HepG2 (cell line): Measurements from ENCODE around the gene KLK14. TPM values are rescaled to one million over a fixed set of nuclear protein-coding genes. Genes with fewer than 3 reads are reported as not detected.

Source experiments
- ATAC-seq: fragments of 200-7000 bp; cut with Tn5 transposase; 3 replicates; pipeline ENCODE4 v1.9.1; 2020; ENCODE audit warnings: mild to moderate bottlenecking, moderate library complexity
- BruUV-seq: library from RNA; stranded (reverse); fragments of 400-500 nt; replicated peaks from 2 replicates; lab custom pipeline; 2021; lab: Mats Ljungman, UMichigan
- CTCF ChIA-PET: fragments of 300-600 bp; formaldehyde crosslinking; extraction: SDS; loops from one replicate; lab custom pipeline; 2021; ENCODE audit warnings: low total read pairs, inconsistent platforms, low intra/inter-chr PET ratio; lab: Yijun Ruan, JAX
- POLR2A ChIA-PET: fragments of 350-600 bp; sonication (Branson Sonifier 250); formaldehyde crosslinking; loops from one replicate; lab custom pipeline; 2020; ENCODE audit warnings: antibody characterized with exemption, inconsistent platforms; lab: Yijun Ruan, JAX
- DNase-seq: peaks from one replicate; pipeline ENCODE4 v3.0.0-alpha.2; 2015; ENCODE audit warnings: low spot score
- FAIRE-seq: peaks from 3 replicates; lab custom pipeline; 2011; peaks lifted over from hg19 to GRCh38; lab: Jason Lieb, UNC
- H2AFZ ChIP-seq: one replicate; pipeline ENCODE4 v1.6.1; 2011; ENCODE audit warnings: low read length, inconsistent platforms
- H3K27ac ChIP-seq: fragments of 300-600 bp; 3 replicates; pipeline ENCODE4 v1.8.0; 2011; ENCODE audit warnings: mixed run types, mild to moderate bottlenecking, mixed read lengths, low read length, inconsistent platforms; ENCODE audit not compliant: insufficient read depth; ENCODE audit errors: extremely low read length
- H3K27me3 ChIP-seq, 2 experiments: fragments of 200-600 bp in 1 of 2; 2 replicates in 1 of 2; 3 replicates in 1 of 2; pipeline versions ENCODE4 v1.6.0 to v1.8.0; 2011; ENCODE audit warnings: low read length in 2 of 2, mild to moderate bottlenecking in 2 of 2, moderate library complexity in 2 of 2, inconsistent platforms in 1 of 2; ENCODE audit not compliant: insufficient read depth in 2 of 2, control insufficient read depth in 1 of 2
- H3K36me3 ChIP-seq, 2 experiments: fragments of 200-600 bp in 1 of 2; replicated peaks in 1 of 2; 2 replicates in 1 of 2; 3 replicates in 1 of 2; pipeline versions ENCODE4 v1.5.1 to v1.8.0; 2011; ENCODE audit warnings: low read length in 2 of 2, inconsistent platforms in 1 of 2; ENCODE audit not compliant: insufficient read depth in 2 of 2, control insufficient read depth in 1 of 2
- H3K4me1 ChIP-seq: 2 replicates; pipeline ENCODE4 v1.5.1; 2012; ENCODE audit warnings: low read length, inconsistent platforms; ENCODE audit not compliant: insufficient read depth
- H3K4me2 ChIP-seq: 2 replicates; pipeline ENCODE4 v1.6.0; 2011; ENCODE audit warnings: low read depth, low read length, inconsistent platforms
- H3K4me3 ChIP-seq, 3 experiments: fragments of 200-600 bp in 1 of 3; sonication (generic), shearing (Covaris generic) in 1 of 3; replicated peaks in 1 of 3; 2 replicates each; pipeline ENCODE4 v1.5.1; 2011 to 2016; ENCODE audit warnings: low read length in 3 of 3, inconsistent platforms in 2 of 3, low read depth in 2 of 3, mild to moderate bottlenecking in 2 of 3, control low read depth in 1 of 3, mixed read lengths in 1 of 3; ENCODE audit not compliant: insufficient read depth in 1 of 3
- H3K79me2 ChIP-seq: one replicate; pipeline ENCODE4 v1.6.1; 2011; ENCODE audit warnings: low read length, inconsistent platforms; ENCODE audit not compliant: insufficient read depth
- H3K9ac ChIP-seq: 2 replicates; pipeline ENCODE4 v1.6.0; 2011; ENCODE audit warnings: mild to moderate bottlenecking, low read depth, low read length, inconsistent platforms; ENCODE audit not compliant: insufficient read depth
- H3K9me3 ChIP-seq: 2 replicates; pipeline ENCODE4 v1.5.1; 2012; ENCODE audit warnings: mild to moderate bottlenecking, low read length
- H4K20me1 ChIP-seq: 2 replicates; pipeline ENCODE4 v1.6.0; 2011; ENCODE audit warnings: inconsistent platforms, mild to moderate bottlenecking, low read length, moderate library complexity; ENCODE audit not compliant: insufficient read depth
- FOXJ3 ChIP-seq: sonication (generic); formaldehyde crosslinking; IDR thresholded peaks from 2 replicates; pipeline ENCODE4 v1.4.0; 2020; ENCODE audit warnings: missing genetic modification reagents, mild to moderate bottlenecking, borderline replicate concordance
- SOX13 ChIP-seq, 3 experiments: fragments of 450-650 bp in 1 of 3; sonication (generic) in 1 of 3; formaldehyde crosslinking in 1 of 3; IDR thresholded peaks in 2 of 3; conservative IDR thresholded peaks in 1 of 3; 2 replicates each; pipeline versions ENCODE4 v1.5.0 to v1.6.1; 2016 to 2020; ENCODE audit warnings: antibody characterized with exemption in 1 of 3, mild to moderate bottlenecking in 1 of 3, missing compliant biosample characterization in 1 of 3, missing genetic modification reagents in 1 of 3, moderate library complexity in 1 of 3
- U2AF1 ChIP-seq: fragments of 200-400 bp; formaldehyde crosslinking; optimal IDR thresholded peaks from 2 replicates; pipeline ENCODE3; 2017; ENCODE audit warnings: mild to moderate bottlenecking, low read depth, low read length
- ZNF17 ChIP-seq: sonication (generic); formaldehyde crosslinking; IDR thresholded peaks from 2 replicates; pipeline ENCODE4 v1.5.0; 2020; ENCODE audit warnings: mild to moderate bottlenecking, missing genetic modification reagents
- ZNF501 ChIP-seq: sonication (generic); formaldehyde crosslinking; IDR thresholded peaks from 2 replicates; pipeline ENCODE4 v1.5.1; 2020; ENCODE audit warnings: mild to moderate bottlenecking, moderate library complexity, missing genetic modification reagents
- ZNF674 ChIP-seq: sonication (generic); formaldehyde crosslinking; IDR thresholded peaks from 2 replicates; pipeline ENCODE4 v1.5.0; 2020; ENCODE audit warnings: low read depth, mild to moderate bottlenecking, missing genetic modification reagents
- WGBS: methylation state at CpG from one replicate; pipeline ENCODE4 v1.1.6; 2017; ENCODE audit warnings: low lambda C conversion rate; 5-methylcytosine and 5-hydroxymethylcytosine counted together
- in situ Hi-C: cut with HindIII; loops from 2 replicates; pipeline ENCODE4 v1.10.0; 2017; ENCODE audit warnings: low pct_unique_long_range_greater_than_20kb; ENCODE audit not compliant: extremely low pct_ligation_motif_present
- intact Hi-C: fragments of 100-400 bp; cut with micrococcal nuclease; formaldehyde crosslinking; loops from one replicate; pipeline ENCODE4 v1.10.0; 2022; ENCODE audit not compliant: unreplicated experiment
- polyA plus RNA-seq, 8 experiments: library from polyadenylated mRNA; depleted of rRNA in 3 of 8; stranded (reverse) in 7 of 8; unstranded in 1 of 8; fragments of >200 nt; fragmentation: Illumina TruSeq in 4 of 8; extraction: Trizol in 4 of 8; gene quantifications; 2 replicates each; pipeline versions ENCODE4 v1.2.1 to v1.2.3, GENCODE V29; 2011 to 2016; ENCODE audit warnings: low read depth in 4 of 8, missing spikeins in 1 of 8, mixed read lengths in 1 of 8; ENCODE audit not compliant: insufficient read depth in 1 of 8
- total RNA-seq, 5 experiments: library from RNA; depleted of rRNA; stranded (reverse); fragments of >200 nt; fragmentation: Illumina TruSeq; extraction: Trizol; gene quantifications; 2 replicates each; pipeline ENCODE4 v1.2.3, GENCODE V29; 2016; ENCODE audit warnings: low read depth in 1 of 5
- TF ChIP-seq, protein P1 (sequence below): sonication (generic); formaldehyde crosslinking; IDR thresholded peaks from 2 replicates; pipeline ENCODE4 v1.4.0; 2020; ENCODE audit warnings: mild to moderate bottlenecking, missing genetic modification reagents
- TF ChIP-seq, protein P2 (sequence below): sonication (generic); formaldehyde crosslinking; IDR thresholded peaks from 2 replicates; pipeline ENCODE4 v1.9.0; 2021; ENCODE audit warnings: missing genetic modification reagents, mild to moderate bottlenecking, borderline replicate concordance
- TF ChIP-seq, protein P3 (sequence below): sonication (generic); formaldehyde crosslinking; IDR thresholded peaks from 2 replicates; pipeline ENCODE4 v1.5.0; 2020; ENCODE audit warnings: mild to moderate bottlenecking, missing genetic modification reagents, moderate library complexity

KLK14 gene
- total and polyA plus RNA-seq, 2 of the 13 experiments (the other 11 are each of a cell fraction or from before 2014, with no cell fraction given) = not detected

DNA sequence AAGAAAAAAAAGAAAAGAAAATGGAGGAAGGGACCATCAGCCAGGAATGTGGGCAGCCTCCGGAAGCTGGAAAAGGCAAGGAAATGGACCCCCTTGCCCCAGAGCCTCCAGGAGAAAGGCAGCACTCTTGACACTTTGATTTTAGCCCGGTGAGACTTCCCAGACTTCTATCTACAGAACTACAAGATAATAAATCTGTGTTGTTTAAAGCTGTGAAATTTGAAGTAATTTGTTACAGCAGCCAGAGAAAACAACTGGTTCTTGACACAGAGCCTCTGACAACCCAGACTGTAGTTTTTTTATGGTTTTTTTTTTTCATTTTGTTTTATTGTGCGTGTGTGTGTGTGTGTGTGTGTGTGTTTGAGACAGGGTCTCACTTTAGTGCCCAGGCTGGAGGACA lies 17.9 kb upstream of the KLK14 start (continued):
- TF ChIP-seq, protein P1, sequence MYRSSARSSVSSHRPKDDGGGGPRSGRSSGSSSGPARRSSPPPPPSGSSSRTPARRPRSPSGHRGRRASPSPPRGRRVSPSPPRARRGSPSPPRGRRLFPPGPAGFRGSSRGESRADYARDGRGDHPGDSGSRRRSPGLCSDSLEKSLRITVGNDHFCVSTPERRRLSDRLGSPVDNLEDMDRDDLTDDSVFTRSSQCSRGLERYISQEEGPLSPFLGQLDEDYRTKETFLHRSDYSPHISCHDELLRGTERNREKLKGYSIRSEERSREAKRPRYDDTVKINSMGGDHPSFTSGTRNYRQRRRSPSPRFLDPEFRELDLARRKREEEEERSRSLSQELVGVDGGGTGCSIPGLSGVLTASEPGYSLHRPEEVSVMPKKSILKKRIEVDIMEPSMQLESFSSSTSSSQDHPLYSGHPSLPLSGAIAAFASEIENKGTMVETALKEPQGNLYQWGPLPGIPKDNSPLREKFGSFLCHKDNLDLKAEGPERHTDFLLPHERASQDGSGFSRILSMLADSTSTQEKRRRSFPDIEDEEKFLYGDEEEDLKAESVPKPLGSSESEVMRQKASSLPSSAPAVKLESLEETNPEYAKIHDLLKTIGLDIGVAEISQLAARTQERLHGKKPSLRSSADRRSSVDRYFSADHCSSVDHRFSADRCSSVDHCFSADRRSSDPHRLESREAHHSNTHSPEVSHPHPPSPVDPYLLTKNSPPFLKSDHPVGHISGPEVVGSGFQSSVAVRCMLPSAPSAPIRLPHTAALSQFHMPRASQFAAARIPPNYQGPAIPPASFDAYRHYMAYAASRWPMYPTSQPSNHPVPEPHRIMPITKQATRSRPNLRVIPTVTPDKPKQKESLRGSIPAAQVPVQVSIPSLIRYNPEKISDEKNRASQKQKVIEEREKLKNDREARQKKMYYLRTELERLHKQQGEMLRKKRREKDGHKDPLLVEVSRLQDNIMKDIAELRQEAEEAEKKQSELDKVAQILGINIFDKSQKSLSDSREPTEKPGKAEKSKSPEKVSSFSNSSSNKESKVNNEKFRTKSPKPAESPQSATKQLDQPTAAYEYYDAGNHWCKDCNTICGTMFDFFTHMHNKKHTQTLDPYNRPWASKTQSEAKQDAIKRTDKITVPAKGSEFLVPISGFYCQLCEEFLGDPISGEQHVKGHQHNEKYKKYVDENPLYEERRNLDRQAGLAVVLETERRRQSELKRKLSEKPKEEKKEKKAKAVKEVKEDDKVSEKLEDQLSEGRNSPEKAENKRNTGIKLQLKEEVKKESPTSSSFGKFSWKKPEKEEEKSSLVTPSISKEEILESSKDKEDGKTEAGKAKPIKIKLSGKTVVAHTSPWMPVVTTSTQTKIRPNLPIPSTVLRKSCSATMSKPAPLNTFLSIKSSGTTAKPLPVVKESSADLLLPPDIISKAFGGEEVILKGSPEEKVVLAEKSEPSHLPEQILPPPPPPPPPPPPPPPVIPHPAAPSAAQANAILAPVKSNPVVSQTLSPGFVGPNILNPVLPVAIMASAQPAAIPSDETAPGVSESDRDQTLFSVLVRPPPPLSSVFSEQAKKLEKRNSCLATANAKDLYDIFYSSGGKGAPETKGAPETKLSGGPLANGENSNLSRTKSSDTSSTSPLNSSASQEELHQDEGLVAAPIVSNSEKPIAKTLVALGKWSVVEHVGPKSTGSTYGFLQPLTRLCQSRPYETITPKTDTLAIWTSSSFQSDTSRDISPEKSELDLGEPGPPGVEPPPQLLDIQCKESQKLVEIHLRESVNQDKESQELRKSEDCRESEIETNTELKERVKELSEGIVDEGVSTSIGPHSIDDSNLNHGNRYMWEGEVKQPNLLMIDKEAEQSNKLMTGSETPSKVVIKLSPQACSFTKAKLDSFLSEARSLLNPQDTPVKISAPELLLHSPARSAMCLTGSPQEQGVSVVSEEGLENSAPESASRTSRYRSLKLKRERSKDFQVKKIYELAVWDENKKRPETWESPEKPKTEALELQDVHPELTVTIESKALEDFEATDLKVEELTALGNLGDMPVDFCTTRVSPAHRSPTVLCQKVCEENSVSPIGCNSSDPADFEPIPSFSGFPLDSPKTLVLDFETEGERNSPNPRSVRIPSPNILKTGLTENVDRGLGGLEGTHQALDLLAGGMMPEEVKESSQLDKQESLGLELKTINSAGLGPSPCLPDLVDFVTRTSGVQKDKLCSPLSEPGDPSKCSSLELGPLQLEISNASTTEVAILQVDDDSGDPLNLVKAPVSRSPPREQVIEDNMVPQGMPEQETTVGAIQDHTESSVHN (CRISPR knock-in tag) = no peak
- TF ChIP-seq ZNF501 = no peak
- TF ChIP-seq, protein P2, sequence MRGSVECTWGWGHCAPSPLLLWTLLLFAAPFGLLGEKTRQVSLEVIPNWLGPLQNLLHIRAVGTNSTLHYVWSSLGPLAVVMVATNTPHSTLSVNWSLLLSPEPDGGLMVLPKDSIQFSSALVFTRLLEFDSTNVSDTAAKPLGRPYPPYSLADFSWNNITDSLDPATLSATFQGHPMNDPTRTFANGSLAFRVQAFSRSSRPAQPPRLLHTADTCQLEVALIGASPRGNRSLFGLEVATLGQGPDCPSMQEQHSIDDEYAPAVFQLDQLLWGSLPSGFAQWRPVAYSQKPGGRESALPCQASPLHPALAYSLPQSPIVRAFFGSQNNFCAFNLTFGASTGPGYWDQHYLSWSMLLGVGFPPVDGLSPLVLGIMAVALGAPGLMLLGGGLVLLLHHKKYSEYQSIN = no peak

DNA sequence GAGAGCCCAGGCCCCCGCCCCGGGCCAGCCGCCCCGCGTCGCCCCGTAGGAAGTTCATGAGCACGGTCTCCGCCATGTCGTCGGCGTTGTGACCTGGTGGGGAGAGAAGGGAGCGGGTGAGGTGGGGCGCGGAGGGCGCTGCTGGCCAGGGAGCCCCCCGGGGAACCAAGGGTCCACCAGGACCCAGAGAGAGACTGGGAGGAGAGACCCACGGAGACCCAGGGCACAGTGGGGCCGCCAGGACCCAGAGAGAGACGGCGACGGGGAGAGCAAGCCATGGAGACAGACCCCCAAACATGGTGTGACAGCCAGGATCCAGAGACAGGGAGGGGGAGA lies 16.3 kb upstream of the KLK14 start:
- H3K79me2 ChIP-seq = no peaks in the 10 kb centered on the region
- peaks cover 5 to 18% of the 10 kb centered on the region in 2 experiments; a peak in 3 of 5 replicates for H3K36me3 ChIP-seq
- 98% methylated on average over 22 of the region's 22 CpGs for WGBS
- no peak overlapping the region for H2AFZ ChIP-seq
- H4K20me1 ChIP-seq = 0 out of 2 replicates have a peak, but pooled peaks cover 3% of the 10 kb centered on the region
- ATAC-seq (no peak), DNase-seq (no peak), FAIRE-seq (no peak)
- H3K4me1 ChIP-seq = peaks cover 5% of the 10 kb centered on the region
- POLR2A ChIA-PET = no interaction called here
- BruUV-seq = no TSS peak
- intact Hi-C loops = no loop called here
- no peak overlapping the region for H3K4me2 ChIP-seq
- in situ Hi-C loops = loop anchor here (25.0 kb wide), 1 partner anchor 162 kb away; no protein-coding TSS in a partner anchor
- H3K9ac ChIP-seq = no peak overlapping the region
- H3K9me3 ChIP-seq = no peaks in the 10 kb centered on the region
- no peak overlapping the region for H3K4me3 ChIP-seq
- H3K27ac ChIP-seq = no peak overlapping the region
- CTCF ChIA-PET = no interaction called here
- H3K27me3 ChIP-seq = no peaks in the 10 kb centered on the region; a peak in 1 of 5 replicates
- TF ChIP-seq U2AF1 (no peak), SOX13 (IDR thresholded peaks at IDR 0.05) (no peak), SOX13 (CRISPR knock-in tag; conservative IDR thresholded peaks at IDR 0.05 in 1 of 2, IDR thresholded peaks at IDR 0.05 in 1 of 2) (no peak), ZNF17 (CRISPR knock-in tag) (no peak), FOXJ3 (no peak), ZNF674 (CRISPR knock-in tag) (no peak)
- TF ChIP-seq, protein P3, sequence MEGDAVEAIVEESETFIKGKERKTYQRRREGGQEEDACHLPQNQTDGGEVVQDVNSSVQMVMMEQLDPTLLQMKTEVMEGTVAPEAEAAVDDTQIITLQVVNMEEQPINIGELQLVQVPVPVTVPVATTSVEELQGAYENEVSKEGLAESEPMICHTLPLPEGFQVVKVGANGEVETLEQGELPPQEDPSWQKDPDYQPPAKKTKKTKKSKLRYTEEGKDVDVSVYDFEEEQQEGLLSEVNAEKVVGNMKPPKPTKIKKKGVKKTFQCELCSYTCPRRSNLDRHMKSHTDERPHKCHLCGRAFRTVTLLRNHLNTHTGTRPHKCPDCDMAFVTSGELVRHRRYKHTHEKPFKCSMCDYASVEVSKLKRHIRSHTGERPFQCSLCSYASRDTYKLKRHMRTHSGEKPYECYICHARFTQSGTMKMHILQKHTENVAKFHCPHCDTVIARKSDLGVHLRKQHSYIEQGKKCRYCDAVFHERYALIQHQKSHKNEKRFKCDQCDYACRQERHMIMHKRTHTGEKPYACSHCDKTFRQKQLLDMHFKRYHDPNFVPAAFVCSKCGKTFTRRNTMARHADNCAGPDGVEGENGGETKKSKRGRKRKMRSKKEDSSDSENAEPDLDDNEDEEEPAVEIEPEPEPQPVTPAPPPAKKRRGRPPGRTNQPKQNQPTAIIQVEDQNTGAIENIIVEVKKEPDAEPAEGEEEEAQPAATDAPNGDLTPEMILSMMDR (CRISPR knock-in tag) = no peak
